Neuronal stem cell (in vitro differentiated cells): Measurements from ENCODE around the gene SCAMP2.

Source experiments
- DNase-seq: peaks from one replicate; pipeline ENCODE4 v3.0.0-alpha.2; 2013; ENCODE audit warnings: low spot score
- H2AFZ ChIP-seq: one replicate; pipeline ENCODE4 v1.6.1; 2013; ENCODE audit warnings: mild to moderate bottlenecking, low read length, inconsistent platforms
- H2AK5ac ChIP-seq: 2 replicates; pipeline ENCODE4 v1.6.1; 2013; ENCODE audit warnings: low read depth, mild to moderate bottlenecking, inconsistent platforms, low read length, moderate library complexity, mixed read lengths
- H2BK120ac ChIP-seq: 2 replicates; pipeline ENCODE4 v1.6.1; 2013; ENCODE audit warnings: low read depth, mild to moderate bottlenecking, inconsistent platforms, low read length, moderate library complexity, mixed read lengths
- H2BK12ac ChIP-seq: one replicate; pipeline ENCODE4 v1.6.1; 2013; ENCODE audit warnings: low read length, inconsistent platforms
- H2BK15ac ChIP-seq: 2 replicates; pipeline ENCODE4 v1.6.1; 2013; ENCODE audit warnings: mild to moderate bottlenecking, low read length, inconsistent platforms, mixed read lengths
- H2BK5ac ChIP-seq: one replicate; pipeline ENCODE4 v1.6.1; 2013; ENCODE audit warnings: inconsistent platforms, mild to moderate bottlenecking, low read length, moderate library complexity
- H3K14ac ChIP-seq: one replicate; pipeline ENCODE4 v1.6.1; 2013; ENCODE audit warnings: low read length, inconsistent platforms
- H3K18ac ChIP-seq: 2 replicates; pipeline ENCODE4 v1.6.1; 2013; ENCODE audit warnings: low read length, inconsistent platforms
- H3K23ac ChIP-seq: 2 replicates; pipeline ENCODE4 v1.6.1; 2013; ENCODE audit warnings: low read depth, mild to moderate bottlenecking, mixed read lengths, low read length, inconsistent platforms; ENCODE audit not compliant: poor library complexity
- H3K27ac ChIP-seq: replicated peaks from 3 replicates; pipeline ENCODE4 v1.5.1; 2013; ENCODE audit warnings: low read length, inconsistent platforms
- H3K27me3 ChIP-seq, 3 experiments: 2 replicates each; pipeline ENCODE4 v1.6.1; 2013; ENCODE audit warnings: low read length in 3 of 3, mild to moderate bottlenecking in 2 of 3, inconsistent platforms in 1 of 3, low read depth in 1 of 3, mixed read lengths in 1 of 3, moderate library complexity in 1 of 3; ENCODE audit not compliant: control insufficient read depth in 3 of 3, insufficient read depth in 3 of 3
- H3K36me3 ChIP-seq, 2 donors: replicated peaks in 1 of 2; 2 replicates each; pipeline ENCODE4 v1.6.1; 2013; ENCODE audit warnings: low read length in 2 of 2; ENCODE audit not compliant: control insufficient read depth in 2 of 2, insufficient read depth in 2 of 2
- H3K4ac ChIP-seq: 2 replicates; pipeline ENCODE4 v1.6.1; 2013; ENCODE audit warnings: inconsistent platforms, mild to moderate bottlenecking, low read length, moderate library complexity
- H3K4me1 ChIP-seq, 2 donors: 1 replicate in 1 of 2; 2 replicates in 1 of 2; pipeline ENCODE4 v1.6.1; 2013; ENCODE audit warnings: low read length in 2 of 2, low read depth in 1 of 2; ENCODE audit not compliant: control insufficient read depth in 2 of 2, insufficient read depth in 1 of 2
- H3K4me2 ChIP-seq: one replicate; pipeline ENCODE4 v1.6.1; 2013; ENCODE audit warnings: mild to moderate bottlenecking, low read length, inconsistent platforms; ENCODE audit not compliant: insufficient read depth, poor library complexity, severe bottlenecking
- H3K4me3 ChIP-seq, 2 donors: 2 replicates each; pipeline ENCODE4 v1.5.1; 2013; ENCODE audit warnings: low read length in 2 of 2, mild to moderate bottlenecking in 2 of 2, inconsistent platforms in 1 of 2, moderate library complexity in 1 of 2
- H3K79me1 ChIP-seq: one replicate; pipeline ENCODE4 v1.6.1; 2013; ENCODE audit warnings: low read depth, mild to moderate bottlenecking, inconsistent platforms, low read length, moderate library complexity
- H3K9ac ChIP-seq: one replicate; pipeline ENCODE4 v1.6.1; 2013; ENCODE audit warnings: mild to moderate bottlenecking, low read depth, low read length, inconsistent platforms; ENCODE audit not compliant: poor library complexity
- H3K9me3 ChIP-seq, 2 donors: replicated peaks in 1 of 2; 2 replicates each; pipeline versions ENCODE3 to v1.6.1; 2013; ENCODE audit warnings: low read length in 2 of 2, mild to moderate bottlenecking in 2 of 2, inconsistent platforms in 1 of 2, low read depth in 1 of 2, mixed read lengths in 1 of 2, moderate library complexity in 1 of 2; ENCODE audit not compliant: control insufficient read depth in 2 of 2, insufficient read depth in 1 of 2
- H4K8ac ChIP-seq: one replicate; pipeline ENCODE4 v1.6.1; 2013; ENCODE audit warnings: low read depth, mild to moderate bottlenecking, inconsistent platforms, low read length, moderate library complexity
- H4K91ac ChIP-seq: one replicate; pipeline ENCODE4 v1.6.1; 2013; ENCODE audit warnings: low read length, low read depth, mild to moderate bottlenecking, inconsistent platforms; ENCODE audit not compliant: poor library complexity
- WGBS, 2 donors: extraction: QIAGEN DNeasy Blood & Tissue Kit; methylation state at CpG; one replicate each; pipeline ENCODE4 v1.1.7; 2013; ENCODE audit warnings: missing lambda C conversion rate in 2 of 2, mixed read lengths in 1 of 2; ENCODE audit not compliant: insufficient read length in 2 of 2, insufficient replicate concordance in 1 of 2; ENCODE audit errors: extremely low coverage in 2 of 2; 5-methylcytosine and 5-hydroxymethylcytosine counted together

Gene SCAMP2

DNA sequence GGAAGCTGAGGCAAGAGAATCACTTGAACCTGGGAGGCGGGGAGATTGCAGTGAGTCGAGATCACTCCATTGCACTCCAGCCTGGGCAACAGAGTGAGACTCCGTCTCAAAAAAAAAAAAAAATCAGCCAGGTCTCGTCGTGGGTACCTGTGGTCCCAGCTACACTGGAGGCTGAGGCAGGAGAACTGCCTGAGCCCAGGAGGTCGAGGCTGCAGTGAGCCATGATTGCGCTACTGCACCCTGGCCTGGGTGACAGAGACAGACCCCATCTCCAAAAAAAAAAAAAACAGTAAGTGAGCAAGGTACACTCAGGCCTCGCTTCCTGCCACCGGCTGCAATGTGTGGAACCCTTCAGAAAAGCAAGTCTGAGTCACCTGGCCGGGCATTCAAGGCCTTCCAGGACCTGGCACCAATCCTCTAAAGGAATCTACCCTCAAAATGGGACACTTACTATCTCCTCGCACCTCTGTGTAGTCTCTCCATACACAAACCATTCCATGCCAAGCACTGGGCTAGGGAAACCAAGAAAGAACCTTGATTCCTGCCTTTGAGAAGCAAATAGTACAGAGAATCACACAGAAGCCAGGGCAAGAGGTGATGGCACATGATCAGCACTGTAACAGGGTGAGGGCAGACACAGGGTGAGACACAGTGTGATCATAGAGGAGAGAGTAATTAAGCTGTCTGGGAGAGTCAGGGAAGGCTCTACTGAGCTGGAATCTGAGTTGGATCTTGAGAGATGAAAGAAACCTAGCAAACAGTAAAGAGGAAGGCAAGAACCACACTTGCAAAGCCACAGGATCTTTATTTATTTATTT lies 9.7 kb downstream of the SCAMP2 start:
- no peak overlapping the region for H2BK15ac ChIP-seq
- no peak overlapping the region for H2BK5ac ChIP-seq
- H3K27me3 ChIP-seq: no peaks in the 10 kb centered on the region
- H3K27ac ChIP-seq: no peak overlapping the region
- no peak overlapping the region for H4K8ac ChIP-seq
- H2BK12ac ChIP-seq: no peak overlapping the region
- H3K23ac ChIP-seq: no peak overlapping the region
- H3K4ac ChIP-seq: no peak overlapping the region
- no peak overlapping the region for H4K91ac ChIP-seq
- H3K79me1 ChIP-seq: peaks cover 7% of the 10 kb centered on the region
- no peak for DNase-seq
- H3K4me2 ChIP-seq: no peak overlapping the region
- H2AK5ac ChIP-seq: no peak overlapping the region
- no peaks in the 10 kb centered on the region for H3K4me1 ChIP-seq
- no peak overlapping the region for H2BK120ac ChIP-seq
- WGBS, 2 donors: no CpG with 5 or more reads among the region's 11 CpGs
- peaks cover 7 to 18% of the 10 kb centered on the region in 2 donors for H3K36me3 ChIP-seq
- H3K9me3 ChIP-seq: peaks cover 0 to 11% of the 10 kb centered on the region in 2 donors
- H3K14ac ChIP-seq: no peak overlapping the region
- H2AFZ ChIP-seq: no peak overlapping the region
- H3K4me3 ChIP-seq: no peak overlapping the region
- H3K18ac ChIP-seq: no peak overlapping the region
- no peak overlapping the region for H3K9ac ChIP-seq

DNA sequence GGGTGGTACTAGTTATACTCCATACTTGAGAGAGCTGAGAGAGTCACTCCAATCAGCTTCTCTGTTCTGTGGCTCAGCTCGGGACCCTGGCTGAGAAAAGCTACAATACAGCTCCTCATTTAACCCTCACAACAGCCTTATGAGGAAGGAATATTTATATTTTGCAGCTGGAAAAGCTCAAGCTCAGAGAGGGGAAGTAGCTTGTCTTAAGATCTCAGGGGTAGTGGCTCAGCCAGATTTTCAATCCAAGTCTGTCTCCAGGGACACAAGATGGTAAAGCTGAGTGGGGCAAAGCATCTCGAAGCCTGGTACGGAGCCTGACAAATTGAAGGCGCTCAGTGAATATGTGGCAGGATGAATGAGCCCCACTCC lies 14.8 kb downstream of the SCAMP2 start:
- Histone ChIP-seq H3K4me3 (no peak overlapping the region), H4K8ac (no peak overlapping the region), H2BK5ac (no peak overlapping the region), H3K27me3 (no peaks in the 10 kb centered on the region), H2BK12ac (no peak overlapping the region), H2AK5ac (no peak overlapping the region), H3K9me3 (no peaks in the 10 kb centered on the region), H2BK15ac (no peak overlapping the region), H3K27ac (no peak overlapping the region), H3K36me3 (peaks cover 6 to 17% of the 10 kb centered on the region in 2 donors), H3K18ac (no peak overlapping the region), H2BK120ac (no peak overlapping the region), H2AFZ (no peak overlapping the region), H3K14ac (no peak overlapping the region), H3K4me2 (no peak overlapping the region), H3K9ac (no peak overlapping the region), H3K4ac (no peak overlapping the region), H3K79me1 (no peaks in the 10 kb centered on the region), H3K4me1 (no peaks in the 10 kb centered on the region), H4K91ac (no peak overlapping the region), H3K23ac (no peak overlapping the region)
- no peak for DNase-seq
- no CpG with 5 or more reads among the region's 4 CpGs for WGBS, 2 donors

DNA sequence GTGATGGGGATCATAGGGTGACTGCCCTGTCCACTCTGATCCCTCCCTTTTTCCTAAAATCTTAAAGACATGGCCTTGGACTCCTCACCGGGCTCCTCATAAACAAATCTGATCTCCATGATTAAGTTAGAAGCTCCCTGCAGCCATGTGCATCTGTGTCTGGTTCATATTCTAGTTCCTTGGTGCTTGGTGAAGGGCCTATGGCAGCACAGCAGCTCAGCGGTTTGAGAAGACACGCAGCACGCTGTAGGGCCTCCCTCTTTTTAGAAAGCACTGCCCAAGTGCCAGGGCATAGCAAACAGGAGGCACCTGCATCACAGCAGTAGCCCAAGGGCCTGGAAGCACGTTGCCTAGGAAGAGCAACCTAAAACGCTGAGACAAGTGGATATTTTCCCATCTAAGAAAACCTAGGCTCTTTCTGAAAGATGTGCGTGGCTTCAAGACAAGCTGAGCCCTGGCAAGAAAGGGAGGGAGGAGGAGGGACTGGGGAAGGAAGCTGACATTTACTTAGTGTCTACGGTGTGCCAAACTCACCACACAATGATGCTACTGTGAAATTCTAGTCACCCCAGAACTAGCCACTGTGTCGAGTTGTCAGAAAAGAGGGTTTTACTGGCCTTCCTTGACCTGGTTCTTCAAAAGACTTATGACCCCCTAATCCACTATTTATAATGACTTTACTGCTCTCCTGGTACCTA lies 15.3 kb downstream of the SCAMP2 start:
- Histone ChIP-seq H3K14ac (no peak overlapping the region), H3K4me1 (no peaks in the 10 kb centered on the region), H3K27me3 (no peaks in the 10 kb centered on the region), H2BK5ac (no peak overlapping the region), H3K9me3 (no peaks in the 10 kb centered on the region), H4K91ac (no peak overlapping the region), H2BK120ac (no peak overlapping the region), H3K4me2 (no peak overlapping the region), H4K8ac (no peak overlapping the region), H3K36me3 (peaks cover 11 to 22% of the 10 kb centered on the region in 2 donors), H3K27ac (no peak overlapping the region), H3K23ac (no peak overlapping the region), H2AK5ac (no peak overlapping the region), H3K79me1 (no peaks in the 10 kb centered on the region), H2BK12ac (no peak overlapping the region), H3K4me3 (no peak overlapping the region), H2BK15ac (no peak overlapping the region), H3K4ac (no peak overlapping the region), H3K9ac (no peak overlapping the region), H2AFZ (no peak overlapping the region), H3K18ac (no peak overlapping the region)
- WGBS, 2 donors: no CpG with 5 or more reads among the region's 9 CpGs
- DNase-seq: no peak

DNA sequence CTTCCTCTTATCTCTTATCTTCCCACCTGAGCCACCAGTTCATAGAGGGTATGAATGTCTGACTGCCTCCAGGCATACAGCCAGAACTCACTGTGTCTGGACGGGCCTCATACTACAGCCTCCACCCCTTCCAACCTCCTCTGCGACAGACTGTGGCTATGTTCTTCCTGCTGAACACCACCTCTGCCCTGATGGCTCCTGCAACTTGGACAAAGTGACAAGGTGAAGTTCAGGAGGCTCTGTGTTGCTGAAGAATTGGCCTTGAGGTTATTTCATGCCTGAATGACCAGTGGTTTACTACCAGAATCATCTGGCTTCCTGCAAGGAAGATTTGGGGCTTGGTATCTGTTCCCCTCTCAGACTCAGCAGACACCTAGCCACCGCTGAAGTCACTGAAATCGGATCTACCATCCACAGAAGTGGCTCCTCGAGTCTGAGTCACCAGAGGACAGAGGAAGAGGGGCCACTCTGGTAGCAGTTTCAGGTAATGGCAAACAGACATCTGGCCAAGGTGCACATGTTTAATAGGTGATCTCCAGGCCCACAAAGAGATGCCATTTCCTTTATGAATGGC lies 16.0 kb downstream of the SCAMP2 start:
- no peak overlapping the region for H3K9ac ChIP-seq
- H3K36me3 ChIP-seq: peaks cover 15 to 29% of the 10 kb centered on the region in 2 donors
- no peak overlapping the region for H4K8ac ChIP-seq
- no peak overlapping the region for H2AK5ac ChIP-seq
- H2BK120ac ChIP-seq: no peak overlapping the region
- no peaks in the 10 kb centered on the region for H3K4me1 ChIP-seq
- H2BK5ac ChIP-seq: no peak overlapping the region
- no peak overlapping the region for H3K18ac ChIP-seq
- H3K27me3 ChIP-seq: no peaks in the 10 kb centered on the region
- no peak overlapping the region for H3K23ac ChIP-seq
- no CpG with 5 or more reads among the region's 5 CpGs for WGBS, 2 donors
- H2BK15ac ChIP-seq: no peak overlapping the region
- no peaks in the 10 kb centered on the region for H3K9me3 ChIP-seq
- H3K27ac ChIP-seq: no peak overlapping the region
- H3K4ac ChIP-seq: no peak overlapping the region
- no peak overlapping the region for H3K14ac ChIP-seq
- H3K4me2 ChIP-seq: no peak overlapping the region
- no peak overlapping the region for H3K4me3 ChIP-seq
- no peak for DNase-seq
- H2AFZ ChIP-seq: no peak overlapping the region
- H4K91ac ChIP-seq: no peak overlapping the region
- H3K79me1 ChIP-seq: no peaks in the 10 kb centered on the region
- no peak overlapping the region for H2BK12ac ChIP-seq
